CD4-positive, alpha-beta T cell treated with Interleukin-15 for 1 hour (primary cell): Measurements from ENCODE around the gene BRPF1.

Source experiments
- DNase-seq: peaks from one replicate; pipeline ENCODE4 v3.0.0-alpha.2; 2020

BRPF1 gene

GRCh38 chr3:9791790-9792404 is 60.4 kb downstream of the BRPF1 start:
- no peak for DNase-seq

GRCh38 chr3:9792405-9793160 is 61.0 kb downstream of the BRPF1 start, which contains the start of the genes ARPC4 and TADA3:
ARPC4 (plus strand) TSS chr3:9793082; CDS start chr3:9793122, 40 bp downstream.
TADA3 (minus strand) TSS chr3:9792473; CDS start chr3:9791466, 1,007 bp downstream.
- DNase-seq = peak; percentile 93

DNA sequence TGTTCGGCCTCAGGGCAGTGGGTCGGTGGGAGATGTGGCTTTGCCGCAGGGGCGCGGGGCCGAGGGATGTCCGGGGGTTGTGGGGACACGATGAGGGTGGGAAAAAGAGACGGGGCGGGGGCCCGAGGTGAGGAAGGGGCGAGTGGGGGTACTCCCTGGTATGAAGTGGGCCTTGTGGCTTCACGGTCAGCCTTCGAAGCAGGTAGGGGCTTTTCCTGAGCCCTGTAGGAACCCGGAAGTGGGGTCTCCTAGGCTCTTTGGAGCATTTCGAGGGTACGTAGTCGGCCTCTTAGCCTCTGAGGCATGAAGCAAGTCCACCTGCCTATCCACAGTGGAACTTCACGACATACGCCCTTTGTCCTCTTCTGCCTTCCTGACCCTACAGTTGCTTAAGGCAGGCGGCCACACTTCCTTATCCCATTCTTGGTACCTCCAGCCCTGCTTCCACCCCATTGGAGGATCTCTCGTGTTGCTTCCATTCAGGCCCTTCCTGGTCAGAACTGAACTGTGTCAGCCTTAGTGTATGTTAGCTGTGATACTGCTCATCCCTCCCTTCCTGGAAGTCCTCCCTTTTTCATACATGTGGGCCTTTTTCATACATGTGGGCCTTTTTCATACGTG is 61.7 kb downstream of the BRPF1 start:
- peak; percentile 32 for DNase-seq

- DNase-seq = no peak
Measured at GRCh38 chr3:9794400-9794799, 62.9 kb downstream of the BRPF1 start.

DNA sequence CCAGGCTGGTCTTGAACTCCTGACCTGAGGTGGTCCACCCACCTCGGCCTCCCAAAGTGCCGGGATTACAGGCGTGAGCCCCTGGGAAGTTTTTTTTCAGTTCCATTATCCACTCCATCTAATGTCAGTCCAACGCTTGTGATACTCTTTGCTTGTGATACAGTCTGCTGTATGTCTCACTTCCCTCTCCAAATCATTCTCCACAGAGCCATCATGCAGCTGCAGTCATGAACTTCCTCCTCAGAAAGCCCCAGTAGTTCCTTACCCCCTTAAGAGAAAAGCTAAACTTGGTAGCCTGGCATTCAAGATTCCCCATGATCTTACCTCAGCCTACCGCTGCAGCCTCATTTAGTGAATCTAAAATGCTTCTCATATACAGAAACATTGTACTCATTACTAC is 63.7 kb downstream of the BRPF1 start:
- peak; percentile 36 for DNase-seq

- no peak for DNase-seq
Measured at GRCh38 chr3:9797196-9797945, 65.8 kb downstream of the BRPF1 start.
